A172 (cell line): Measurements from ENCODE around the gene FAM78A. TPM values are rescaled to one million over a fixed set of nuclear protein-coding genes. Genes with fewer than 3 reads are reported as not detected.
"Not testable (repeated sequence)": the region's sequence is repeated elsewhere in the genome, so short reads cannot be mapped to it uniquely, and the experiment has no call there.

Source experiments
- DNase-seq: peaks from one replicate; pipeline ENCODE4 v3.0.0-alpha.2; 2015; ENCODE audit warnings: low spot score
- total RNA-seq: library from RNA; depleted of rRNA; stranded (reverse); fragments of >200 nt; shearing (Covaris generic); gene quantifications from 2 replicates; pipeline ENCODE4 v1.2.3, GENCODE V29; 2014

The FAM78A gene
- total RNA-seq, 1 experiment from 2014 or later, result 2.5 TPM

GRCh38 chr9:131266266-131267229 is 9.8 kb downstream of the FAM78A start:
- peak; percentile 6 for DNase-seq

- no peak for DNase-seq
Measured at GRCh38 chr9:131264231-131264630, 12.1 kb downstream of the FAM78A start.

- no peak for DNase-seq
Measured at GRCh38 chr9:131263701-131264100, 12.6 kb downstream of the FAM78A start.

- not testable (repeated sequence) for DNase-seq
Measured at GRCh38 chr9:131263033-131263343, 13.3 kb downstream of the FAM78A start.

GRCh38 chr9:131262327-131263032 is 13.8 kb downstream of the FAM78A start:
- no peak for DNase-seq

- DNase-seq, result no peak
Measured at GRCh38 chr9:131260751-131261452, 15.4 kb downstream of the FAM78A start.

DNA sequence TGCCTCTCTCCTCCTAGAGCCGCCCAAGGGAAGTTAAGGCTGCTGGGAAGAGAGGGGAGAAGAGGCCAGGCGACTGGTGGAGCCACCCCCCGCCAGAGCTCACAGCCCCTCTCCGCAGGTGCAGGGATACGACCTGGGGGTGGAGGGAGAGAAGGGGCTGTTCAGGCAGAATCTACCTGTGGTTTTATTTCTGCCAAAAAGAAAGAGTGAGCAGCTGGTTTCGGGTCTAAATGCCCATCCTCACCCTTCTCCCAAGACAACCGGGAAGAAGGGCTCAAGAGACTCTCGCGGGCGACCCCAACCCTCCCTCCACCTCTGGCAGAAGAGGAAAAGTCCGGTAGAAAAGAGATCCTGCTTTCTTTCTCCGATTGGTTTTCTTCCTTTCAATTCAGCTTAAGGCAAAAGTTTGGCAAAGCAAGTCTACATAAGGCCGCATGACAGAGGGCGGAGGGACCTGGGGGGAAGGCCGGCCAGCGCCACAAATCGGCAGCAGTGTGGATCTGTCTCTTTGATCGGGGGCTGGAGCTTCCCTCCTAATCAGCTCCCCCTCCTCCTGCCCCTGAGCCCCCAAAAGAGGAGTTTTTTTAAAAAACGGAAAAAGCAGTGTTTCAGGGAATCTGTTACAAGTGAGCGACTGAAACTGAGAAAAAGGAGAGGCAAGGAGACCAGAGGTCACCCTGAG is 16.3 kb downstream of the FAM78A start:
- DNase-seq, result no peak

DNA sequence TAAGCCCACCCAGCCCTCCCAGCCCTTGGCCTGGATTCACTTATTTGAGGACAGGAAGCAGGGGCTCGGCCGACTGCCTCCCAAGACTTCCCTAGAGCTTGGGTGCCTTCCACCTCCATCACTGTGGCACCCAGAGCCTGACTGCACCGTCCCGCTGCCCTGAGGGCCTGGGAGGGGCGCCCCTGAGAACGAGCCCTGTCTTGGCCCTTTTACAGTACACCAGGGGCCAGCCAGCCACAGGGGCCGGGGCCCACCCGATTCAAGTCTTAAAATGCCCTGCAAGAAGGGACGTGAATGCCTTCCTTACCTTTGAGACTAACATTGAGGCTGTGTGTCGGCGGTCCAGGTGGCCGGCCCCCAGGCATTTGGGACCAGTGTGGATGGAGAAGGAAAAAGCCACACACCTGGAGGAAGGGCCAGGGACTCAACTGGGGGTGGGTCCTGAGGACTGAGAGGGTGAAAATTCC is 16.8 kb downstream of the FAM78A start:
- DNase-seq, result no peak

GRCh38 chr9:131258698-131259431 is 17.4 kb downstream of the FAM78A start:
- no peak for DNase-seq

- no peak for DNase-seq
Measured at GRCh38 chr9:131258186-131258585, 18.1 kb downstream of the FAM78A start.

DNA sequence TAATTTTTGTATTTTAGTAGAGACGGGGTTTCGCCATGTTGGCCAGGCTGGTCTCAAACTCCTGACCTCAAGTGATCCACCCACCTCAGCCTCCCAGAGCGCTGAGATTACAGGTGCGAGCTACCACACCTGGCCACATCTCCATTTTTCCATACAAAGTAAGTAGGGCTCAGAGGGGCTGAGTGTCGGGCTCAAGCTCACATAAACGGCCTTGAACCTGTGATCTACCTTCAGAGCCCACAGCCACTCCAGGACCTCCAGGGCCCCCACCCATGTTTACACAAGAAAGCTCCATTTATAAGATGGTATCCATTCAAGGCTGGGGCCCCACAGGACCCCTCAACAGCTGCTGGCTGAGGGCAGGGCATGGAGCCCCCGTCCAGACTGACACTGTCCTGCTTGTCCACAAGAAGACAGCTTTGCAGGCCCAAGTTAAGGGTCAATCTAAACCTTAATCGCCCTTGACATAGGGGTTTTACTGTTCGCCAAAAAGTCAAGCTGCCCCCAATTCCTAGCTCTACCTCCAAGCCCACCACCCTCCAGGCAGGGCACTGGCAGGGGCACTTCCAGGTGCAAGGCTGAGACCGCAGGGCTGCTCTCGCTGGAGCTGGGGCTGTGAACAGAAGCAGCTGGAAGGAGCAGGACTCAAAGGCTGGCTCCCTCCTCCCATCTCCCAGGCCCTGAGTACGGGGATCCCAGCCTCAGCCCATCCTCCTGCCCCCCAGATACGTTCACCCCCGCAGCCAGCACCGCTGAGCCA is 18.9 kb downstream of the FAM78A start:
- no peak for DNase-seq

DNA sequence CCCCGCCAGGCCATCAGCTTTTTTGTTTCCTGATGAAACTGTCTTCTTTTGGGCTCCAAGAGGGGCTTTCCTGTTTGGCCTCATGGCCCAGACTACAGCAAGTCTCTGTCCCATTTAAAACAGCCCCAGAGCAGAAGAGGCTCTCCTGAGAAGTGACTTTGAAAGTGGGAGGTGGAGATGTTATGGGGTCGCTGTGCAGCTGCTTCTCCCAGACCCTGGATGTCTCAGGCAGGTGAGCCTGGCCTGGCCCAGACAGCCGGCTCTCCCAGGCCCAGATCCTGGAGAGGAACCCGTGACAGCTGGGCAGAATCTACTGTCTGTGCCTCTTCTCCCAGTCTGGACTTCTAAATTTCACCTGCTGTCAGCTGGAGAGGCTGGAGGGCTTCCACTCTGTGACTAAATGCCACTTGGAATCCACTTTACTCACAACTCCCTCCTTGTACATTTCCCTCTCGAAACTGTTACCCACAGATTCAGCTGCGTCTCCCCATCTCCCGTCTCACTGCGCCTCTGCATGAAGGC is 20.6 kb downstream of the FAM78A start:
- no peak for DNase-seq

GRCh38 chr9:131254626-131255025 is 21.7 kb downstream of the FAM78A start:
- no peak for DNase-seq

DNA sequence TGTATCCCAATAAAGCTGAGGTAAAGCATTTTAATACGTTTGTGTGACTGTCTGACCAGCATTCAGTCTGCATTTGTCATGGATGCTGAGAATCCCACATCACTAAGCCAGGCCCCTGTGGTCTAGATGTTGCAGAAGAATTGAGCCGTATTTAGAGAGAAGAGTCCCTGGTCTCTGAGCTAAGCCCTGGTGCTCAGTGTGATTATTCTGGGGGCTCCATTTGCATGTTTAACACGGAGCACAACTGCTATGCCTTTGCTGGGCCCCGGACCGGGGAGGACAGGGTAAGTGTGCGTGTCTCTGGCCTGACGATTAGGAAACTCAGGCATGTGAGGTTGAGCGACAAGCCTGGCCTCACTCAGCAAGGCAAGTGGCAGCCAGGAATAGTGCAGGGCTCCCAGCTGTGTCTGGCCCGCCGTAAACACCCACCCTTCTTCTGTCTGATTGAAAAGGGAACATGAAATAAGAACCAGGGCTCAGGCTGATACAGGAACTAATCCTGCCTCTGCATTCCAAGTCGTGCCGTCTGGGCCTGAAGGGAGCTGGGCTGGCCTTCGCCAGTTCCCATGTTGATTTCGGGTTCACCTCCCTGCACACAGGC is 22.3 kb downstream of the FAM78A start:
- no peak for DNase-seq

- DNase-seq, result no peak
Measured at GRCh38 chr9:131252120-131252519, 24.2 kb downstream of the FAM78A start.

GRCh38 chr9:131246618-131247017 is 29.7 kb downstream of the FAM78A start:
- no peak for DNase-seq

DNA sequence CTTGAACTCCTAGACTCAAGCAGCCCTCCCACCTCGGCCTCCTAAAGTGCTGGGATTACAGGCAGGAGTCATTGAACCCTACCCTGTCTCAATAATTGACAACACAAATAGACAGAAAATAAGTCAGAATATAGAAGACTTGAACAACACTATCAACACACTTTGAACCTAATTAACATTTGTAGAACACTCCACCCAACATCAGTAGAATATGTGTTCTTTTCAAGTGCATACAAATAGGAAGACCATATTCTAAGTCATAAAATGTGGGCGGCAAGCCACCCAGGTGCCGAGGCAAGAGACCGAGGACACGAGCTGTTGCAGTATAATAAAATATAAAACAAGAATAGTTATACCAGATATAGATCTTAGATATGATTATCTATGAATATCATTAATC is 32.0 kb downstream of the FAM78A start:
- DNase-seq, result not testable (repeated sequence)

GRCh38 chr9:131240047-131240921 is 36.0 kb downstream of the FAM78A start:
- DNase-seq, result no peak
